Measurements from ENCODE around the gene APP.

APP gene

GRCh38 chr21:25881524-25882376 is 288.8 kb downstream of the APP start:
- Histone ChIP-seq H2AFZ (ENCODE audit: low read length) (no peak overlapping the region), H4K20me1 (ENCODE audit: insufficient read depth, low read length) (no peaks in the 10 kb centered on the region), H3K79me2 (ENCODE audit: insufficient read depth, low read length) (no peaks in the 10 kb centered on the region), H3K27ac (ENCODE audit: low read depth, low read length, poor library complexity, severe bottlenecking) (no peak overlapping the region), H3K9ac (ENCODE audit: low read length) (no peak overlapping the region), H3K9me2 (ENCODE audit: low read depth, low read length) (no peaks in the 10 kb centered on the region), H3K36me3 (ENCODE audit: insufficient read depth, low read length) (no peaks in the 10 kb centered on the region), H3K4me1 (ENCODE audit: insufficient read depth, low read length, severe bottlenecking) (no peaks in the 10 kb centered on the region), H3K27me3 (ENCODE audit: insufficient read depth, low read length) (no peaks in the 10 kb centered on the region), H3K4me2 (ENCODE audit: low read length) (no peak overlapping the region), H3K9me3 (ENCODE audit: low read length) (no peaks in the 10 kb centered on the region), H3F3A (ENCODE audit: insufficient read depth, low read length) (no peaks in the 10 kb centered on the region), H3K4me3 (ENCODE audit: low read depth, low read length, poor library complexity, severe bottlenecking) (no peak overlapping the region)
- TF ChIP-seq EZH2 (IDR thresholded peaks at IDR 0.05; ENCODE audit: borderline replicate concordance, low read length) (no peak), CTCF (IDR thresholded peaks at IDR 0.05; ENCODE audit: low read length) (peak; percentile 99)

- H3K36me3 ChIP-seq (ENCODE audit: insufficient read depth, low read length), result no peaks in the 10 kb centered on the region
- no peaks in the 10 kb centered on the region for H3F3A ChIP-seq (ENCODE audit: insufficient read depth, low read length)
- no peaks in the 10 kb centered on the region for H4K20me1 ChIP-seq (ENCODE audit: insufficient read depth, low read length)
- no peak overlapping the region for H3K27ac ChIP-seq (ENCODE audit: low read depth, low read length, poor library complexity, severe bottlenecking)
- no peaks in the 10 kb centered on the region for H3K79me2 ChIP-seq (ENCODE audit: insufficient read depth, low read length)
- H3K9me3 ChIP-seq (ENCODE audit: low read length), result no peaks in the 10 kb centered on the region
- H3K4me3 ChIP-seq (ENCODE audit: low read depth, low read length, poor library complexity, severe bottlenecking), result no peak overlapping the region
- TF ChIP-seq EZH2 (IDR thresholded peaks at IDR 0.05; ENCODE audit: borderline replicate concordance, low read length), result no peak
- TF ChIP-seq CTCF (IDR thresholded peaks at IDR 0.05; ENCODE audit: low read length), result no peak
- H3K9me2 ChIP-seq (ENCODE audit: low read depth, low read length), result no peaks in the 10 kb centered on the region
- no peak overlapping the region for H2AFZ ChIP-seq (ENCODE audit: low read length)
- no peaks in the 10 kb centered on the region for H3K4me1 ChIP-seq (ENCODE audit: insufficient read depth, low read length, severe bottlenecking)
- no peak overlapping the region for H3K4me2 ChIP-seq (ENCODE audit: low read length)
- H3K27me3 ChIP-seq (ENCODE audit: insufficient read depth, low read length), result no peaks in the 10 kb centered on the region
- H3K9ac ChIP-seq (ENCODE audit: low read length), result no peak overlapping the region
These were observed 291.4 kb downstream of the APP start for GRCh38 chr21:25879203-25879602.

GRCh38 chr21:25878344-25878743 is 292.2 kb downstream of the APP start:
- no peak for TF ChIP-seq CTCF (IDR thresholded peaks at IDR 0.05; ENCODE audit: low read length)
- no peak for TF ChIP-seq EZH2 (IDR thresholded peaks at IDR 0.05; ENCODE audit: borderline replicate concordance, low read length)
- H3K4me2 ChIP-seq (ENCODE audit: low read length), result no peak overlapping the region
- H3K9ac ChIP-seq (ENCODE audit: low read length), result no peak overlapping the region
- H2AFZ ChIP-seq (ENCODE audit: low read length), result no peak overlapping the region
- H3K36me3 ChIP-seq (ENCODE audit: insufficient read depth, low read length), result no peaks in the 10 kb centered on the region
- H3K27me3 ChIP-seq (ENCODE audit: insufficient read depth, low read length), result no peaks in the 10 kb centered on the region
- H3F3A ChIP-seq (ENCODE audit: insufficient read depth, low read length), result no peaks in the 10 kb centered on the region
- no peaks in the 10 kb centered on the region for H3K4me1 ChIP-seq (ENCODE audit: insufficient read depth, low read length, severe bottlenecking)
- no peaks in the 10 kb centered on the region for H4K20me1 ChIP-seq (ENCODE audit: insufficient read depth, low read length)
- H3K4me3 ChIP-seq (ENCODE audit: low read depth, low read length, poor library complexity, severe bottlenecking), result no peak overlapping the region
- no peaks in the 10 kb centered on the region for H3K9me3 ChIP-seq (ENCODE audit: low read length)
- H3K27ac ChIP-seq (ENCODE audit: low read depth, low read length, poor library complexity, severe bottlenecking), result no peak overlapping the region
- H3K79me2 ChIP-seq (ENCODE audit: insufficient read depth, low read length), result no peaks in the 10 kb centered on the region
- H3K9me2 ChIP-seq (ENCODE audit: low read depth, low read length), result no peaks in the 10 kb centered on the region
